Parathyroid adenoma (tissue), 2 donors: ENCODE results near the gene SYTL2.

Experiments used
- H2AFZ ChIP-seq: fragments of 300-600 bp; sonication (generic); one replicate; pipeline ENCODE4 v1.7.0; 2017; ENCODE audit warnings: antibody characterized with exemption, mild to moderate bottlenecking
- H3K27ac ChIP-seq: fragments of 300-600 bp; sonication (generic); one replicate; pipeline ENCODE4 v1.7.0; 2017
- H3K27me3 ChIP-seq: fragments of 300-600 bp; sonication (generic); one replicate; pipeline ENCODE4 v1.7.0; 2017; ENCODE audit warnings: low read length; ENCODE audit not compliant: control insufficient read depth, insufficient read depth
- H3K36me3 ChIP-seq: fragments of 300-600 bp; sonication (generic); one replicate; pipeline ENCODE4 v1.7.0; 2017; ENCODE audit warnings: low read length; ENCODE audit not compliant: control insufficient read depth, insufficient read depth
- H3K4me1 ChIP-seq: fragments of 300-600 bp; sonication (generic); one replicate; pipeline ENCODE4 v1.7.0; 2017; ENCODE audit warnings: control low read depth
- H3K4me2 ChIP-seq: fragments of 300-600 bp; sonication (generic); one replicate; pipeline ENCODE4 v1.7.0; 2017; ENCODE audit warnings: low read length
- H3K4me3 ChIP-seq: fragments of 300-600 bp; sonication (generic); one replicate; pipeline ENCODE4 v1.7.0; 2017; ENCODE audit warnings: low read depth, low read length
- H3K79me2 ChIP-seq: fragments of 300-600 bp; sonication (generic); one replicate; pipeline ENCODE4 v1.7.0; 2017; ENCODE audit warnings: control low read depth
- H3K9ac ChIP-seq: fragments of 300-600 bp; sonication (generic); one replicate; pipeline ENCODE4 v1.7.0; 2017; ENCODE audit warnings: mild to moderate bottlenecking
- H3K9me3 ChIP-seq: fragments of 300-600 bp; sonication (generic); one replicate; pipeline ENCODE4 v1.7.0; 2017; ENCODE audit warnings: low read length; ENCODE audit not compliant: control insufficient read depth
- TF ChIP-seq, protein P1 (sequence below): fragments of 300-600 bp; sonication (generic); IDR thresholded peaks from one replicate; pipeline ENCODE4 v1.7.0; 2017; ENCODE audit warnings: antibody characterized with exemption, mild to moderate bottlenecking
- donor health status: primary hyperparathyroidism.

SYTL2 gene

DNA sequence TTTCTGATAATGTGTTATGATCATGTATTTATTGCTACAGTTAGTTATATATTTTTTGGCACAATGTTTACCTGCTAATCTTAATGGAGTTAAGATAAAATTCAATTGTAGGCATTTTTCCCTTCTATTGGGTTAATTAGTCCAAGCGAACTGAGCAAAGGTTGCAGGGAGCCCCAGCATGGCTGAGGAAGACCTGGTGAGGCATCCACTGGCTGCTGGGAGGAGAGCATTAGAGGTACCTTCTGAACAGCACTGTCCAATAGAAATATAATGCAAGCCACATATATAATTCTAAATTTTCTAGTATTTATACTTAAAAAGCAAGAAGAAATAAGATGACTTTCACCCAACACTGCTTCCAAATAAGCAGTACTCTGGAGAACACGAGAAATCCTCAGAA, 163.9 kb downstream of the SYTL2 start:
- Histone ChIP-seq H3K4me2 (peak overlapping the region; percentile 86), H3K9ac (no peak overlapping the region), H3K4me1 (no peaks in the 10 kb centered on the region), H3K36me3 (no peaks in the 10 kb centered on the region), H3K79me2 (no peaks in the 10 kb centered on the region), H3K27ac (peak overlapping the region; percentile 71), H3K9me3 (no peaks in the 10 kb centered on the region), H3K4me3 (peak overlapping the region; percentile 78), H3K27me3 (no peaks in the 10 kb centered on the region), H2AFZ (peak overlapping the region; percentile 89)
- TF ChIP-seq, protein P1, sequence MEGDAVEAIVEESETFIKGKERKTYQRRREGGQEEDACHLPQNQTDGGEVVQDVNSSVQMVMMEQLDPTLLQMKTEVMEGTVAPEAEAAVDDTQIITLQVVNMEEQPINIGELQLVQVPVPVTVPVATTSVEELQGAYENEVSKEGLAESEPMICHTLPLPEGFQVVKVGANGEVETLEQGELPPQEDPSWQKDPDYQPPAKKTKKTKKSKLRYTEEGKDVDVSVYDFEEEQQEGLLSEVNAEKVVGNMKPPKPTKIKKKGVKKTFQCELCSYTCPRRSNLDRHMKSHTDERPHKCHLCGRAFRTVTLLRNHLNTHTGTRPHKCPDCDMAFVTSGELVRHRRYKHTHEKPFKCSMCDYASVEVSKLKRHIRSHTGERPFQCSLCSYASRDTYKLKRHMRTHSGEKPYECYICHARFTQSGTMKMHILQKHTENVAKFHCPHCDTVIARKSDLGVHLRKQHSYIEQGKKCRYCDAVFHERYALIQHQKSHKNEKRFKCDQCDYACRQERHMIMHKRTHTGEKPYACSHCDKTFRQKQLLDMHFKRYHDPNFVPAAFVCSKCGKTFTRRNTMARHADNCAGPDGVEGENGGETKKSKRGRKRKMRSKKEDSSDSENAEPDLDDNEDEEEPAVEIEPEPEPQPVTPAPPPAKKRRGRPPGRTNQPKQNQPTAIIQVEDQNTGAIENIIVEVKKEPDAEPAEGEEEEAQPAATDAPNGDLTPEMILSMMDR: no peak
